Right atrium auricular region (tissue), 2 donors: Measurements from ENCODE around the gene UNC93B1. TPM values are rescaled to one million over a fixed set of nuclear protein-coding genes. Genes with fewer than 3 reads are reported as not detected.

ENCODE experiments used
- DNase-seq: peaks from one replicate; pipeline ENCODE4 v3.0.0-alpha.2; 2019; ENCODE audit warnings: low spot score
- H3K27ac ChIP-seq, 2 donors: fragments of 200-600 bp; sonication (generic); 1 replicate in 1 of 2; 2 replicates in 1 of 2; pipeline ENCODE4 v1.5.1; 2016 to 2019
- H3K27me3 ChIP-seq, 2 donors: fragments of 200-600 bp; sonication (generic); one replicate each; pipeline versions ENCODE4 v1.5.1 to v1.6.0; 2017 to 2019
- H3K36me3 ChIP-seq: fragments of 200-600 bp; sonication (generic); one replicate; pipeline ENCODE4 v1.5.1; 2016
- H3K4me1 ChIP-seq, 2 donors: fragments of 200-600 bp; sonication (generic); one replicate each; pipeline versions ENCODE4 v1.5.1 to v1.6.0; 2017 to 2019
- H3K4me3 ChIP-seq, 2 donors: fragments of 200-600 bp; sonication (generic); 1 replicate in 1 of 2; 2 replicates in 1 of 2; pipeline ENCODE4 v1.5.1; 2017 to 2019; ENCODE audit warnings: mild to moderate bottlenecking in 1 of 2, moderate library complexity in 1 of 2
- H3K9me3 ChIP-seq, 2 donors: fragments of 200-600 bp; sonication (generic); one replicate each; pipeline ENCODE4 v1.5.1; 2019
- CTCF ChIP-seq, 2 donors: fragments of 200-600 bp; sonication (generic); IDR thresholded peaks; one replicate each; pipeline ENCODE4 v1.5.1; 2019; ENCODE audit warnings: antibody characterized with exemption in 2 of 2
- total RNA-seq, 2 donors: library from RNA; depleted of rRNA; stranded (reverse); fragments of >200 nt; gene quantifications; one replicate each; pipeline ENCODE4 v1.1.0, GENCODE V29; 2016

The UNC93B1 gene
- total RNA-seq, 2 donors from 2014 or later = 9.2 to 19.7 TPM

DNA sequence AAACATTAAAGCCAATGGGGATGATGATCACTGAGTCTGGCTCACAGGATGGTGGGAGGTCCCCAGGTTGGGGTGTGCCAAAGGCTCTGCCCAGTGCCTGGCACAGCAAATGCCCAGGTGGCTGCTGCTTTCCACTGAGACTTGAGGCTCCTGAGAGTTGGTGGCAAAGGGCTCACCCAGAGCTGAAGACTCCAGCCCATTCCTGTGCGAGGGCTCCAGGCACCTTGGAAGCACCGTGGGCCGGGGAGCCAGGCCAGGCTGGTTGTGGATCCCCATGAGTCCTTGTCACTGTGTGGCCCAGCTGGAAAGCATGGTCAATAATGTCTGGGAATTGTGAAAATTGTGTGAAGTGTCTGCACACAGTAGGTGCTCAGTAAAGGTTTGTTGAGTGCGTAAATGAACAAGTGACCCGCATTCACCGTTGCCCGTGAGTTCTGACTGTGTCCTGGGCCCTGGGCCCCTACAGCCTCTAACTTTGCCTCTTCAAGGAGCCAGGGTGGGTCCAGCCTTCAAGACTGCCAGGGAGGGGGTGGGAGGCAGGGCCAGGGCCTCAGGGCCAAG is 2.8 kb upstream of the UNC93B1 start:
- H3K27ac ChIP-seq = no peak overlapping the region
- H3K4me1 ChIP-seq = peaks cover 0 to 43% of the 10 kb centered on the region in 2 donors
- H3K36me3 ChIP-seq = no peaks in the 10 kb centered on the region
- TF ChIP-seq CTCF (IDR thresholded peaks at IDR 0.05) = no peak
- H3K27me3 ChIP-seq = no peaks in the 10 kb centered on the region
- H3K4me3 ChIP-seq = no peak overlapping the region
- H3K9me3 ChIP-seq = no peaks in the 10 kb centered on the region
- no peak for DNase-seq

GRCh38 chr11:68004551-68005335 is 846 bp upstream of the UNC93B1 start:
- Histone ChIP-seq H3K36me3 (no peaks in the 10 kb centered on the region), H3K4me1 (peaks cover 0 to 24% of the 10 kb centered on the region in 2 donors), H3K27ac (no peak overlapping the region), H3K9me3 (no peaks in the 10 kb centered on the region), H3K27me3 (no peaks in the 10 kb centered on the region), H3K4me3 (peak overlapping the region in 1 of 2 donors; percentile 73)
- TF ChIP-seq CTCF (IDR thresholded peaks at IDR 0.05) = no peak
- no peak for DNase-seq

DNA sequence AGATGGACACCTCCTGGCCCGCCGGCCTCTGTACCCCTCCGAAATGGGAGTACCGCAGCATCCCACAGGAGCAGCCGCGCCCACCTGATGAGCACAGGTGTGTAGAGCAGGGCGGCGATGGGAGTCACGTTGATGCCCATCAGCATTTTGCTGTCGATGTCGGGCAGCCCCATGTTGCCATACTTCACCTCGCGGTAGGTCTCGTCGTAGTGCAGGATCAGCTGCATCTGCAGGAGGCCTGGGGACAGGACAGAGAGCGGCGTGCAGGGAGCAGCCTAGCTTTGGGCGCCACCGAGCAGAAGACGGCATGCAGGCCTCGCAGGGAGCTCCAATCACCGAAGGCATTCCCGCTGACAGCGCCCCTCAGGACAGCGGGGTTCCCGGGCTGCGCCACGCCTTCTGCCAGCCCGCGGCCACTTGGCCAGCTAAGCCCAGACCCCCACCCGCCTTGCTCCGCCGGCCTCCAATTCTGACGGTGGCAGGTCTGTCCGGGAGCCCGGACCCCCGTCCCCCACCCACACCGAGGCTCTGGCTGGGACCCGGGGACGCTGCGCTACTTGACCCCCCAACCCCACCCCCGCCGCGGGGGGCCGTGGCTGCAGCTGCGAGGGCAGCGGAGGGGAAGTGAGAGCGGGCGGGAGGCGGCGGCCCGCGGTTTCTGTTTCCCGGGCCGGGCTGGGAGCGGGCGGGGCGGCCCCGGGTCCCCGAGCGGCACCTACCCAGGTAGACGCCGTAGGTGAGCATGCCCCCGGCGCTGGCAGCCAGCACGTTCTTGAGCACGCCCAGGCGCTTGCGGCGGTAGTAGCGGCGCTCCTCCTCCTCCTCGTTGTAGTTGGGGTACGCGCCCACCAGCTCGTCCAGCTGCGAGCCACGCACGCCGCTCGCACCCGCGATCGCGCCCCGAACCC is 705 bp downstream of the UNC93B1 start:
- DNase-seq = no peak
- Histone ChIP-seq H3K36me3 (no peaks in the 10 kb centered on the region), H3K4me1 (peaks cover 0 to 12% of the 10 kb centered on the region in 2 donors), H3K27ac (peak overlapping the region; percentile 64), H3K27me3 (no peaks in the 10 kb centered on the region), H3K9me3 (no peaks in the 10 kb centered on the region), H3K4me3 (peak overlapping the region; percentile 64 to 73)
- no peak for TF ChIP-seq CTCF (IDR thresholded peaks at IDR 0.05)

DNA sequence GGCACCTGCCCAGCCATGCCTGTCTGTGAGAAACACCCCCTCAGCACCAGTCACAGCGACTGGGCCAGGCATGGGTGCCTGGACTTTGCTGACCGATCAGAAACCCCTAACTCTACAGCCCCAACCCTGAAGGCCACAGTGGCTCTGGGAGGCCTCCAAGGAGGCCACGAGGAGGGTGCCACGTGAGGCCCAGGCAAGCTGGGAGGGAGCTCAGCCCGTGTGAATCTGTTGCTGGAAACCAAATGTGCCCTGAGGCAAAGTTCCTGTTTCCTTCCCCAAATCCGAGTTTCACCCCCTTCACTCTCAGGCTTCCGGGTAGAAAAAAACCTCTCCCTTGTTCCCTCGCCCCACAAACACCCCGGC is 1.3 kb downstream of the UNC93B1 start:
- H3K27me3 ChIP-seq = no peaks in the 10 kb centered on the region
- H3K36me3 ChIP-seq = no peaks in the 10 kb centered on the region
- no peak for DNase-seq
- H3K4me1 ChIP-seq = peaks cover 0 to 12% of the 10 kb centered on the region in 2 donors
- TF ChIP-seq CTCF (IDR thresholded peaks at IDR 0.05) = no peak
- H3K9me3 ChIP-seq = no peaks in the 10 kb centered on the region
- H3K4me3 ChIP-seq = peak overlapping the region in 1 of 2 donors; percentile 73
- no peak overlapping the region for H3K27ac ChIP-seq

GRCh38 chr11:67999704-68000103 is 4.2 kb downstream of the UNC93B1 start:
- Histone ChIP-seq H3K27ac (no peak overlapping the region), H3K4me3 (no peak overlapping the region), H3K36me3 (no peaks in the 10 kb centered on the region), H3K27me3 (no peaks in the 10 kb centered on the region), H3K4me1 (peaks cover 0 to 12% of the 10 kb centered on the region in 2 donors), H3K9me3 (no peaks in the 10 kb centered on the region)
- no peak for TF ChIP-seq CTCF (IDR thresholded peaks at IDR 0.05)
- DNase-seq = no peak
